NCI-H1048 (cell line): ENCODE results near the gene SLC2A13.

Experiments used
- DNase-seq: peaks from one replicate; lab custom pipeline; 2025; lab: John Stamatoyannopoulos, UW

Gene SLC2A13

DNA sequence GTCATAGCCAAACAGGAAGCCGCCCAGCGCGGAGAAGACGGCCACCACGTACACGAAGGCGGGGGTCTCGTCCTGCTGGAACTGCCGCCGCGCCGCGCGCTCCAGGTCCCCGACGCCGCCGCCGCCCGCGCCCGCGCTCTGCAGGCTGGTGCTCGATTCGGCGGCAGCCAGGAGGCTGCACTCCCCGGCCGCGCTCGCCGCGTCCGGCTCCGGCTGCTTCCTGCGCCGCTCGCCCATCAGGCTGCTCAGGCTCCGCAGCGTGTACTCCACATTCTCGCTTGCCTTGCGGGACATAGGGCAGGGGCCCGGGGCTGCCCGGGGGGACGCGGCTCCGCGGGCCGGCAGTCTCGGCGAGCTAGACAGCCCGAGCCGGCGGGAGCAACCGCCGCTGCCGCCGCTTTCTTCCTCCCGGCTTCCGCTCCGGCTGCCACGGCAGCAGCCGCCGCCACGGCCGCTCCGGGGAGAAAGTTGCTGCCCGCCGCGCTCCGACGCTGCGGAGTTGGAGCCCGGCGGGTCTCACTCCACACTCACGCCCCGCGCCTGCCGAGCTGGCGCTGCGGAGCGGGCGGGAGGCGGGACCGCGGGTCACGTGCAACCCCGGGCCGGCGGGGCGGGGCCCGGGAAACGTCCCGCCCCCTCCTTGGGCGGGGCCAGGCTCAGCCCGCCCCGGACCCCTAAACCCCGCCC is at the start of gene SLC2A13:
Gene SLC2A13, minus strand, starts transcription at position 567 of the 687 bp plus-strand sequence. Its CDS starts 273 bp downstream, at position 294.
- DNase-seq, result peak; percentile 26

DNA sequence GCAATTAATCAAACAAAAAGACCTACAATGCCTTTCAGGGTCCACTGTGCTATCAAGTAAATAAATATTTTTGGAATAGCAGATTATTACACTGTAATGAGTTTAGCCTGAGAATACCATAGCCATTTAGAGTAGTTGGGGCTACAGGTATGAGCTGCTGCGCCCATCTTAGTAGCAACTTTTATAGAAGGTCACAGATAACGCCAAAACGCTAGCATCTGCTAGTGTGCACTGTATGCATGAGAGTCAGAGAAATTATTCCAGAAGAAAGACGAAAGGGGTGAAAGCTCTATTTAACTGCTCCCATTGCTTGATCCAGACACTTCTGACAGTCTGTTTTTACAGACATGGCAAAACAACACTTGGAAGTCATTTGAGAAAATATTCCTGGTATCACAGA is 48.5 kb upstream of the SLC2A13 start:
- DNase-seq, result no peak

DNA sequence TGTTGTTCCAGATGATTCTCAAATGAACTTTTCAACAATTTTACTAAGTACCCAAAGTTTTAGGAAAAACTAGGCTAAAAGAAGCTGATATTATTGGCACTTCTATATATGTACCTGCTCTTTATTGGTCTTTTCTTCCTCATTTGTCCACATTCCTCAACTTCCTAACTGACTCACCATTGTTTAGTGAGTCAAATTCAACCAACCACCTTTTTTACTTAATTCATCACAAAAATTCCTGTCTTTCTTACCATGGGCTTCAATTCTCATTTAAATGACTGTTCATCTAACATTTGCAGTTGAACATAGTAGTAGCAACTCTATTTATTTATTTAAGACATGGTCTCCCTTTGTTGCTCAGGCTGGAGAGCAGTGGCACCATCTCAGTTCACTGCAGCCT is 47.6 kb upstream of the SLC2A13 start:
- DNase-seq, result no peak

DNA sequence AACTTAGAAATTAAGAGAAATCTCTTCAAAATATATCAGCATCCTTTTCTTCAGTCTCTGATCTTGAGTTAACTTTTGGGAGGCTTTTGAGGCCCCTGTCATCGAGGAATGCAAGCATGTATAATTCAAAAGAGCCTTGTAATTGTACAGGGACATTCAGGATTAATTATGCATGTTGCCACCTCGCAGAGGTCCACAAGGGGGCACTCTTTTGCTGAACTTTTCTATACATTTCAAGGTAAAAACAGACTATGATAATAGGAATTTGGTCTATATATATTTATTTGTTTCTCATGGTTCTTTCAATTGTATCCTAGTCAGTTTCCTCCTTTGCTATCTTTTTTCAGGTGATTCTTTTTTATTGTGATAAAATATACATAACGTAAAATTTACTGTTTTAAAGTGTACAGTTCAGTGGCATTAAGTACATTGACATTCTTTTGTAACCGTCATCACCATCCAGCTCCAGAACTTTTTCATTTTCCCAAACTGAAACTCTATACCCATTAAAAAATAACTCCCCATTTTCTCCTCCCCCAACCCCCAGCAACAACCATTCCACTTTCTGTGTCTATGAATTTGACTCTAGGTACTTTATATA is 47.0 kb upstream of the SLC2A13 start:
- DNase-seq, result no peak

DNA sequence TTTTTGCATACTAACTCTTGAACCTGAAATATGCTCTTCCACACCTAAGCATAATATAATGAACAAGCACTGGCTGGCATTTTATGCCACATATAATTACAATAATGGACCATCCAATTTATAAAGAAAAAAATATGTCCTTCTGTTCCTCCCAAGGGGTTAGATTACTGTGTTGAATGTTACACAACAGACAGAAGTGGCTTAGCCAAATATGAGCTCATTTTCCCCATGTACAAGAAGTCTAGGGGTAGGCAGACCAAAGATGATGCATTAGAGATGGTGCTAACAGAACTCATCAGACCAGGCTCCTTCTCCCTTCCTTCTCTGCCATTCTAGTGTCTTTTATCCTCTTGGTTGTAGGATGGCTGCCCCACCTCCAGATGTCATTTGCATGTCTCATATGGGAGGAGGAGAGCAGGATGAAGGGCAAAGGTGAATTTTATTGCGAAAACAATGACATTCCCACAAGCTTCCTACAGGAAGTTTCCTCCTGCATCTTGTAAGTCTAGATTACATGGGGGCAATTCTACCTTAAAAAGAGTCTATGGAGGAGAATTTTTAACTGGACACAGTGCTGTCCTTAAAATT is 43.9 kb upstream of the SLC2A13 start:
- DNase-seq, result no peak

DNA sequence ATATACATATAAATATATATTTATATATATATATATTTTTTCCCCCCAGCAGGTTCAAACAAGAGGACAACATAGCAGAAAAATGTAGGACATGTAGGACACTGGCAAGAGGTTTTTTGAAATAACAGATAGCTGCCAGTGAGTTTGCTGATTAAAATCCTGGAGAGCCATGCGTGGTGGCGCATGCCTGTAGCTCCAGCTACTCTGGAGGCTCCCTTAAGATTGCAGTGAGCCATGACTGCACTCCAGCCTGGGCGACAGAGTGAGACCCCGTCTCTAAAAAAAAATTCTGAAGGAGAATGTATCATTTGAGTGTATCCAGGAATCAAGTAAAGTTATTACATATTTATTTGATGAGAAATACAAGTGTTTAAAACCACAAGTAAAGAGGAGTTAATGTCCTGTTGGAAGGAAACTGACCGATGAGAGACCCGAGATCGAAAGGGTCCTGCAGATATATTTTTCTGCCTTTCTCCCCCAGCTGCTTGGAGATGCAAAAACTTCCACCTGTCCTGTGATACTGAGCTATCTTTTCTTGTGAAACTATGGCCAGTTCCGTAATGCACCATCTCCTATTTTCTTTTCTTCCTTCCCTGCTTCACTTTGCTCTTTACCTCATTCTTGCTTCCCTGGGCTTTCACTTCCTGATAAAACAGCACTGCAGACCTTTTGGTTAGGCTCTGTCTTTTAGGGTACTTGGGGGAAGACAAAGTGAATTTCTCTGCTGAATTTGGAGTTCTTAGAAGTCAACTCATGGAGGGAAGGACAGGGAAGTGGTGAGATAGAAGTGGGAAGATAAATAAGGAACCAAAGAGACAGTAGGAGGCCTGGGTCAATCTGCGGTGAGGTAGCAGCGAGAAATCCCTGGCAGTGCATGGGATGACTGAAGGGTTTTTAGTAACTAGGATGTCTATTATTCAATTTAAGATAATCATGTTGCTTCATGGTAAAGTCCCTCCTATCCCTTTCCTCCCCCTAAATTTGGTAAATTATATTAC is 41.2 kb upstream of the SLC2A13 start:
- no peak for DNase-seq

DNA sequence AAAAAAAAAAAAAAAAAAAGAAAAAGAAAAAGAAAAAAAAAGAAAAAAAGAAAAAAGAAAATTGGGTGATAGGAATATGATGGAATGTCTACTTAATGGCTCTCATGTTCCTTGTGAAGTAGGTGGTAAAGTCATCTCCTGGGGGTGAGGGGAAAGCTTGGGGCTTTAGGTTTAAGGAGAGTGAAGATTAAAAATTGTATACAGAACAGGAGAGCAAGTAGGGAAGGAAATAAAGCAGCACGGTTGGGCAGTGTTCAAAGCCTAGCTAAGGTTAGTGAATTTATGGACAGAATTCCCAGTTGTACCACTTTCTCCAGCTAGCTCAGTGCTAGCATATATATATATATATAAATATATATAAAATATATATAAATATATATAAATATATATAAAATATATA is 40.0 kb upstream of the SLC2A13 start:
- no peak for DNase-seq

DNA sequence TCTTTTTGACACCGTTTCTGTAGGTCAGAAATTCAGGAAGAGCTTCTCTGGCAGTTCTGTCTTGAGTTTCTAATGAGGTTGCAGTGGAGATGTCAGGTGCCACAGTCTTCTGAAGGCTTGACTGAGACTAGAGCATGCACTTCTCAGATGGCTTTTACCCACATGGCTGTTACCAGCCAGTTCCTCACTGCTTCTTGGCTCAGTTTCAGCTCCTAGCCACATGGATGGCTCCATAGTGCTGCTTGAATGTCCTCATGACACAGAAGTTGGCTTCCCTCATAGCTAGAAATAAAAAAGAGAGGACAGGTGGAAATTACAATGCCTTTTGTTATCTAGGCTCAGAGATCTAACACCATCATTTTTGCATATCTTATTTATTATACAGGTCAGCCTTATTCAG is 38.1 kb upstream of the SLC2A13 start:
- DNase-seq, result no peak

DNA sequence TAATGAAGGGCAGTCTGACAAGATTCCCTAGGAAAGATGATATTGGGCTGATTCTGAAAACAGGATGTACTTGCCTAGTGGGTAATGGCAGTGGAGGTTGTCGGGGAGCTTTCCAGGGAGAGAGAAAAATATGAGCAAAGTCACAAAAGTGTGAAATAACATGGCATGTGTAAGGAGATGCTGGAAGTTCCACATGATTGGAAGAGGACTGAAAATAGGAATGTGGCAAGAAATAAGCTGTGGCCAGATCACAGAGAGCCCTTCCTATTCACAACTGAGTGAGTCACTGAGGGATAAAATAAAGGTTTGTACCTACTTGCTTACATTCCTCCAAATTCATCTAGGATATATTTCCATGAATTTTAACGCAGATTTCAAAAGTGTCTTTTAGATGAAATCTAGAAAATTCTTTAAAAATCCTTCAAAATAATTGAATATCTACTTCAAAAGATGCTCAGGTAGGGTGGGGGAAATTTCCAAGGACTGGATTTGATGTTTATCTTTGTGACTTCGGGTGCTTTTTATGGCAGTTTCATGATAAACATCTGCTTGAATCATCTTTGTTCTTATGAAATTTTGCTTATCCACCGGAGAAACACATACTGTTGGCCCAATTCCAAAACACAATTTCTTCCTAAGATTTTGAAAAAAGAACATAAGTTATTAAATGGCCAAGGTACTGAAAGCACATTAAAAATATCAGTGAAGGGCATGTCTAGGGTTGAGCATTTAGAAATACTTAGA is 36.3 kb upstream of the SLC2A13 start:
- no peak for DNase-seq

DNA sequence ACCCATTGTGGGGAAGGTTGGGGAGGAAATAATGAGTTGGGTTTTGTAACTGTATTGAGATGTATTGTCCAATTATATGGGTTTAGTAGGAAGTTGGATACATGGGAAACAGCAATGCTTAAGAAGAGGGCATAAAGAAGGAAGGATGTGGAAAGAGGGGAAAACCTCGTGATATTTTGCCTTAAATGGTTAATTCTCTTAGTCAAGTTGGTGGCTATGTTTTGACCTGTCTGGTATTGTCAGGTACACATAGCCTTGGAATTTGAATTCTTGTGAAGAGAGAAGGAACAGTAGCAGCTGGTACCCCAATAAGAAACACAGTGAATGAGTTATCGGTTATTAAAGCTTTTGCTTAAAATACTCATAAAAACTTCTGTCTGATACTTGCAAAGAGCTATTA is 32.6 kb upstream of the SLC2A13 start:
- no peak for DNase-seq

DNA sequence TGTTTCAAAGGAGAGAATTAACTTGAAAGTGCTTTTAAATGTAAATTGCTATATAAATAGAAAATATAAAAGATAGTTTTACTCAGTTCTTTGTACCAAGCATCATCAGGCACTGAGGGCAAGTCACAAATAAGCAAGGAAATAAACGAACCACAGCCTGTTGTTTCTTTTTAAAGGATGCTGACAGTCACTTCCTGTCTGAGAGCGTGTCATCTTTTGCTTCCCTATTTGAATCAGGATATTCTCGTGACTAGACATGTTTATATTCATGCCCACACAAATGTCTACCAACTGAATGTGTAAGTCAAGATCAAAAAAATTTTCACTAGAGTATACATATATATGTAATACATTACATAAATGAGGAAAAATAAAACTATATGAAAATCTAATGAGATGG is 31.4 kb upstream of the SLC2A13 start:
- DNase-seq, result no peak

DNA sequence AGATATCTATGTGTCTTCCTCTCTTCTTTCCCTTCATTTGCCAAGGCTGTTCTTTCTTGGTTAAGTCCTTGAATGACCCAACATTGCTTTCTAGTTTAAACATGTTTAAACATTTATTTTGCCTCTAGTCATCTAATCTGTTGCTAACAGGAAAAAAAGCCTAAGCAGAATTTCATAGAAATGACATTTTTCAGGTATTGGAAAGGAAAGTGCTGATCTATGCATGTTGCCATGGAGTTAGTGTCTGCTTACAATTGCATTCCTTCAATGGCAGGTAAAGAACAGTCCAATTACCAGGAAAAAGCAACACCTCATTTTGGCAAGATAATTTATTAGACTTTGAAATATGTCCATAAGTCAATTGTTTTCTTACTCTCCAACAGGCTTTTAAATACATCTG is 21.5 kb upstream of the SLC2A13 start:
- DNase-seq, result no peak

DNA sequence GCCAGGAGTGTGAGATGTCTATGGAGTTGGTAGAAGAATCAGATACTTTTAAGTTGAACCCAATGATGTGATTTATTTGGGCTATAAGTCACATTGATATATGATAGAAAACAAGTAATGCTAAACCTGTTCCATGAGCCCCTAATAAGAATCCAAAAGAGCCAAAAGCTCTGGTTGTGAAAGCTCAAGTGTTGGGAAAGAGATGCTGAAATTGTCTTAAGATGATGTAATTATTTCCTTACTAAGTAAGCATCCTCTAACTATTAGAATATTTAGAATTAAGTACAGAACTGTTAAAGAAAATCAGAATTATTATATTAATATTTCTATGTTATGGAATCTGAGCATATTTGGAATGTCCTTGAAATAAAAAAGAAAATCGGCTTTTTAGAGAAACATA is 17.6 kb upstream of the SLC2A13 start:
- DNase-seq, result no peak

DNA sequence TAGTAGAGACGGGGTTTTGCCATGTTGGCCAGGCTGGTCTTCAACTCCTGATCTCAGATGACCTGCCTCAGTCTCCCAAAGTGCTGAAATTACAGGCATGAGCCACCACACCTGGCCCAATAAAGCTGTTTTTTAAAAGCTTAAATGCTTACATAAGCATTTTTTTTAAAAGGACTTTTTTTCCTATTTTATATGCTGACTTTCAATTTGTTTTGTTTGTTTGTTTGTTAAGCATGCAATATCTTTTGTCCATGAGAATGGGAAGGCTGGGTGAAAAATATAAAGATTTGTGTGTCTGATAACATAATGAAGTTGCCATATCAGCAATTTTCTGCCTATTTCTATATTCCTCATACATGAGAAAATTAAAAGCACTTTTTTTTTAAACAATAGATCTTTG is 17.0 kb upstream of the SLC2A13 start:
- no peak for DNase-seq

DNA sequence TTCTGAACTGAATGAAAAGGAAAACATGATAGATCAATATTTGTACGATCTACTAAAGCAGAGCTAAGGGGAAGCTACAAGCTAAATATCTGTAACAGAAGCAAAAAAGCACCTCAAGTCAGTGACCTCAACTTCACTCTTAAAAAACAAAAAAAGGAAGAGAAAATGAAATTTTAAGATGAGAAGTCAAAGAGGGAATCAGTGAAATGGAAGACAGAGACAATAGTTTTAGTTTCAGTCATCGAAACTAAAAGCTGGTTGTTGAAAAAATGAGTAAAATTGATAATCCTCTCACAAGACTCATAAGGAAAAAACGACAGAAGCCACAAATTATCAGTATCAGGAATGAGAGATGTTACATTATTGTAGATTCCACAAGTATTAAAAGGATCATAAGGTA is 11.9 kb upstream of the SLC2A13 start:
- DNase-seq, result no peak

DNA sequence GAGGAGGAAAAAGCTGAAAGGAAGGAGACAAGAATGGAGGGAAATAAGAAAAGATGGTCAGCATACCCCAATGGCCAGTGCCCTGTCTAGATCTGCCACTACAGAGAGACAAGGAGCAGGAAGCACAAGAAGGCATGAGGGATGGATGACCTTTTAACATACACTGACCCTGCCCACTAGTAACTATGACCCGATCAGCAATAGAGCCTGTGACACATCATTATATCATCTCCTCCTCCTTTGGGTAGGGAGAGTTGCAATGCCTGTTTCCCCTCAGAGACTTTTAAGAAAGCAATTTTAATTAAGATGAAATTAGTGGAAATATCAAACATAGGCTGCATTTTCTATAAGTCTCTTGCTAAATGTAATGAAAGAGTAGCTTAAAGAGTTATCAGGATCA is 4.7 kb upstream of the SLC2A13 start:
- no peak for DNase-seq

DNA sequence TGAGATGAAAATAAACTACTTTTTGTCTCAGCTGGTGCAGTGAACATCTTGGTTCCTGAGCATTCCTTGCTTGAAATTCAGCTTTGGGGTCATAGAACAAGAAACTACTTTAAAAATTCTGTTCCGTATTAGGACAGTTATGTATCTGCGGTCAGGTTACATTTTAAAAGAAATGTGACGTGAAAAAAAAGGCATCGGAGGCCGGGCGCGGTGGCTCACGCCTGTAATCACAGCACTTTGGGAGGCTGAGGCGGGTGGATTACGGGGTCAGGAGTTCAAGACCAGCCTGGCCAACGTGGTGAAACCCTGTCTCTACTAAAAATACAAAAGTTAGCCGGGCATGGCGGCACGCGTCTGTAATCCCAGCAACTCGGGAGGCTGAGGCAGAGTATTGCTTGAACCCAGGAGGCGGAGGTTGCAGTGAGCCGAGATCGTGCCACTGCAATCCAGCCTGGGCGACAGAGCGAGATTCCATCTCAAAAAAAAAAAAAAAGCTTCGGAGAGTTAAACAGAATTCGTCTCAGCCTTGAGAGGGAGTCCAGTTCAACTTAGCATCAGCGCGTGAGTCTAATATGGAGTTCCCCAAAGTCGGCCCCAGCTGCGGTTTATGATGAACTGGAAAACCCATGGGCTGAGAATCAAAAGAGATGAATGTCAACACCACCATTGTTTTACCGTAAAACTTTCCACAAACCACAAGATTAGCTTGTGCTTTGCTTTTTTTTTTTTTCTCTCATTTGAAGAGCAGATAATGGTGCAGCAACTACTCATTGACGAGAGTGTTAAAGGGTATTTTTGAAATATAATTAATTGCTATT is 2.1 kb upstream of the SLC2A13 start:
- no peak for DNase-seq

DNA sequence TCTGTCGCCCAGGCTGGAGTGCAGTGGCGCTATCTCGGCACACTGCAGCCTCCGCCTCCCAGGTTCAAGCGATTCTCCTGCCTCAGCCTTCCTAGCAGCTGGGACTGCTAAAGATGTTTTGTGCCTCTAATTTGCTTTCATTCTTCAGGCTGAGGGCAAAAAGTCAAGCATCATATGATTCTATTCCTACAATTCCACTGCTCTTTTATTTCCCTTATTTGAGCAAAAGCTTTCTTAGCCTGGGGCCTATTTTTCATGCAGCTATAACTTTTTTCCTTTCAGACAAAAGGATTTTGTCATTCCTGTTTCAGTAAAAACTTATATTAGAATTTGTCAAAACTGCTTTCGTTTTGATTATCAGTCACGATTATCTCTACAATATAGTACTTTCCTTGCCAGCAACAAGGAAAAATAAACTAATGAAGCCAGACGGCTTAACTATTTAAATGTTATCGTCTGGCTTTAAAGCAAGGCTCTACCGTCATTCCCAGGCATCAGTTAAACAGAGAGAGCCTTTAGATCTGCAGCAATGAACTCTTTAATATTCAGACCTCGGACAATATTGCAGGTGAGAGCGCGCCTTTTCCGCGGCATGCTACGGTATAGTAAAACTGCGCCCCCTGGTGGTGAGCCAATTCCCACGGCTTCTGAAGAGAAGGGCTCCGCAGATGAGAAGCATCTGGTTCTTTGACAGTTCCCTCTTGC is 1.4 kb upstream of the SLC2A13 start:
- DNase-seq, result peak; percentile 51

DNA sequence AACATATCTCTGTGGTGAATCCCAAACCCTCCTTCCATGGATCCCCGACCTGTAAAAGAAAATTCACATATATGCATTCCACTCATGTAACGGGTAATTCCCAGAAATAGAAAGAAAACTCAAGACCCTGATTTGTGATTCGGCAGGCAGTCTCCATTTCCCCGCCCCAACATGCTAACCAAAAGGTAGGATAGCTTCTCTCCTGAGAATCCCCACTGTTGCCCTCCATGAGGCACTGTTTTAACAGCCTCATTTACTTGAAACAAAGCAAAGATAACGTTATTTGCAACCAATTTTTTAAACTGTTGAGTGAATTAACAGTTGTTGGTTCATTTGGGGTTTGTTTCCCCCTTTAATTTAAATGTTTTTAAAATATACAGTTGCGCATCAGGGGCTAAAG is 774 bp upstream of the SLC2A13 start:
- no peak for DNase-seq

DNA sequence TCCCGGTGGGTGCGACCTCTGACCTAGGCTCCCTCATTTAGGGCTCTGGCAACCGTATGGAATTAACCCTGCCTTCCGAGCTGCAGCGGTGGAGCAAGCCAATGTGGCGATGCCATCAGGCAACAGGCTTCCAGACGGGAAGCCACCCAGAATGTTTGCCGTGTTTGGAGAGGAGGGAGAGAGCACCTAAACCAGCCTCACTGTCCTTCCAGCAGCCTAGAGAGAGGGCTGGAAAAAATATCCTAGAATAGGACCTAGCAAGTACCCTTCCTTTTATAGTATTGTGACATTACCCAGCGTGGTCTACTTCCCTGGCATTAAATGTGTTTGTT is 287 bp upstream of the SLC2A13 start:
- DNase-seq, result no peak

DNA sequence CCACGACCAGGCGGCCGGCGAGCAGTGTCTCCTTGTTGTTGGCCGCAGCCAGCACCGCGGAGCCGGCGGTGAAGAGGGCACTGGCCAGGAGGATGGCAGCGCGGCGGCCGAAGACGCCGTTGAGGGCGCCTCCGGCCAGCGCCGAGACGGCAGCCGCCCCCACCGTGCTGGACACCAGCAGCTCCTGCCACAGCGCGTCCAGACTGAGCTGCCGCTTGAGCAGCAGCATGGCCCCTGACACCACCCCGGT is 691 bp downstream of the SLC2A13 start:
- DNase-seq, result no peak
